Esophagus (tissue), 2 donors: ENCODE results near the gene CDKN2C. TPM values are rescaled to one million over a fixed set of nuclear protein-coding genes. Genes with fewer than 3 reads are reported as not detected.
"Not testable (repeated sequence)": the region's sequence is repeated elsewhere in the genome, so short reads cannot be mapped to it uniquely, and the experiment has no call there.

Experiments
- H3K27ac ChIP-seq, 2 donors: one replicate each; pipeline ENCODE4 v1.5.1; 2013; ENCODE audit warnings: low read depth in 2 of 2, mild to moderate bottlenecking in 2 of 2, inconsistent platforms in 1 of 2, low read length in 1 of 2, moderate library complexity in 1 of 2
- H3K27me3 ChIP-seq, 2 donors: one replicate each; pipeline ENCODE4 v1.6.1; 2013; ENCODE audit warnings: low read length in 2 of 2, control low read depth in 1 of 2, mild to moderate bottlenecking in 1 of 2; ENCODE audit not compliant: insufficient read depth in 2 of 2, control insufficient read depth in 1 of 2
- H3K36me3 ChIP-seq, 2 donors: one replicate each; pipeline ENCODE4 v1.6.1; 2013; ENCODE audit warnings: low read length in 1 of 2; ENCODE audit not compliant: control insufficient read depth in 2 of 2, insufficient read depth in 2 of 2
- H3K4me1 ChIP-seq, 2 donors: one replicate each; pipeline ENCODE4 v1.6.1; 2013; ENCODE audit warnings: low read length in 1 of 2; ENCODE audit not compliant: control insufficient read depth in 2 of 2, insufficient read depth in 2 of 2
- H3K4me3 ChIP-seq, 2 donors: one replicate each; pipeline ENCODE4 v1.5.1; 2013; ENCODE audit warnings: low read length in 2 of 2, mild to moderate bottlenecking in 2 of 2, low read depth in 1 of 2, moderate library complexity in 1 of 2
- H3K9me3 ChIP-seq, 2 donors: one replicate each; pipeline ENCODE4 v1.6.1; 2013; ENCODE audit warnings: mild to moderate bottlenecking in 2 of 2, low read depth in 1 of 2, low read length in 1 of 2, moderate library complexity in 1 of 2; ENCODE audit not compliant: control insufficient read depth in 2 of 2, insufficient read depth in 1 of 2
- WGBS, 2 donors: extraction: QIAGEN DNeasy Blood & Tissue Kit; methylation state at CpG; one replicate each; pipeline ENCODE4 v1.1.7; 2013; 5-methylcytosine and 5-hydroxymethylcytosine counted together
- polyA plus RNA-seq, 2 donors: library from polyadenylated mRNA; stranded (reverse); fragments of 200-250 nt; gene quantifications; one replicate each; pipeline ENCODE4 v1.2.3, GENCODE V29; 2013
- donor health status: healthy with polysubstance abuse.
- donor health status: Bipolar disorder and iron deficiency.

The CDKN2C gene
- polyA plus RNA-seq, 2 donors: 9.3 to 15.7 TPM

GRCh38 chr1:51005549-51005948 lies 35.5 kb downstream of the CDKN2C start:
- not testable (repeated sequence) for H3K9me3 ChIP-seq, H3K4me1 ChIP-seq, H3K27ac ChIP-seq, H3K27me3 ChIP-seq, H3K36me3 ChIP-seq, H3K4me3 ChIP-seq
- 82 to 84% methylated on average over 4 of the region's 4 CpGs for WGBS, 2 donors

GRCh38 chr1:51009381-51009780 lies 39.3 kb downstream of the CDKN2C start:
- no peaks in the 10 kb centered on the region for H3K9me3 ChIP-seq
- H3K4me1 ChIP-seq: no peaks in the 10 kb centered on the region
- no peaks in the 10 kb centered on the region for H3K36me3 ChIP-seq
- no peak overlapping the region for H3K27ac ChIP-seq
- 68 to 72% methylated on average over 3 of the region's 3 CpGs for WGBS, 2 donors
- no peak overlapping the region for H3K4me3 ChIP-seq
- H3K27me3 ChIP-seq: no peaks in the 10 kb centered on the region

- H3K4me1 ChIP-seq: no peaks in the 10 kb centered on the region
- no peak overlapping the region for H3K27ac ChIP-seq
- H3K9me3 ChIP-seq: no peaks in the 10 kb centered on the region
- no peak overlapping the region for H3K4me3 ChIP-seq
- no peaks in the 10 kb centered on the region for H3K36me3 ChIP-seq
- 100% methylated on average over 1 of the region's 1 CpG for WGBS, 2 donors
- no peaks in the 10 kb centered on the region for H3K27me3 ChIP-seq
Observed at GRCh38 chr1:51014878-51015277, 44.8 kb downstream of the CDKN2C start.

GRCh38 chr1:51019811-51020210 lies 49.8 kb downstream of the CDKN2C start:
- Histone ChIP-seq H3K4me3 (no peak overlapping the region), H3K9me3 (no peaks in the 10 kb centered on the region), H3K4me1 (no peaks in the 10 kb centered on the region), H3K27ac (no peak overlapping the region), H3K36me3 (no peaks in the 10 kb centered on the region), H3K27me3 (no peaks in the 10 kb centered on the region)

Other genes starting within 250 kb of the CDKN2C start
- 10 to 100 TPM; 18.4 to 32.1 TPM for gene FAF1, start 10.0 kb upstream of the CDKN2C start, polyA plus RNA-seq
- not detected for gene C1orf185, start 132.0 kb downstream of the CDKN2C start, polyA plus RNA-seq